Sigmoid colon (tissue), 4 donors: ENCODE data around the gene PLCD3.

Experiments
- EP300 ChIP-seq, 4 donors: sonication (generic); formaldehyde crosslinking; IDR thresholded peaks; one replicate each; pipeline ENCODE4 v1.6.1; 2017; ENCODE audit warnings: antibody characterized with exemption in 4 of 4
- POLR2A ChIP-seq, 2 donors: fragments of 450-650 bp; IDR thresholded peaks; one replicate each; pipeline ENCODE4 v1.6.1; 2016; ENCODE audit warnings: antibody characterized with exemption in 2 of 2, mild to moderate bottlenecking in 2 of 2, moderate library complexity in 2 of 2
- POLR2AphosphoS5 ChIP-seq, 4 donors: sonication (generic); formaldehyde crosslinking; IDR thresholded peaks; one replicate each; pipeline ENCODE4 v1.6.1; 2017; ENCODE audit warnings: antibody characterized with exemption in 4 of 4
- TF ChIP-seq, protein P1 (sequence below), 4 experiments: fragments of 450-650 bp in 3 of 4; fragments of 200-600 bp in 1 of 4; IDR thresholded peaks; one replicate each; pipeline ENCODE4 v1.5.1; 2016 to 2019; ENCODE audit warnings: antibody characterized with exemption in 4 of 4, mild to moderate bottlenecking in 3 of 4, moderate library complexity in 2 of 4

DNA sequence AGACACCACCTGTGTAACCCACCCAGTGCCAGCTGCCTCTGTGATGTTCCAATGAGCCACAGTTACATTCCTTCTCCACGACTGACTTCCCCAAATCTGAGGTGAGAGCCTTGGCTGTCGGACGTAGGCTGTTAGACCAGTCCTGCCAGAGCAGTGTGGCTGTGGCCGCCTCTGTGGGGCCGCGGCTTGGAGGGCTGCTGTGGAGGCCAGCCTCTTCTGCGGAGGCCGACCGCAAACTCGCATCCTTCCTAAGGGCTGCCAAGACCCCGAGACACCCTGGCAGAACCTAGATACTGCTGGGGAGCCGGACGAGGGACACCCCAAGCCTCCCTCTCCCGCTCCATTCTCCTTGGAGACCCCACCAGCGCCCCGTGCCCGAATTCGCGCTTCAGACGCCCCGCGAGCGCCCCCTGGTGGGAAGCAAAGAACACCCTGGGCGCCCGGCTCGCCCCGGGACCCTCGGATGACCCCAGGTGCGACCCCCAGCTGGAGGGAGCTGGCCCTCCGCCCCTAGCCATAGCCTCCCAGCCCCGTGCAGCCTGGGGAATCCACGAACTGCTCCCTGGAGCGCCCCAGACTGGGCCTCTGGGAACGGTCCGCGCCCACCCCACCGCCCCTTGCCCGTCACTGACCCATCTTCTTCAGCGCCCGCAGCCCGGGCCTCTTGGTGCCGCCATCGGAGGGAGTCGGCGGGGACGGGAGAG is 547 bp downstream of the PLCD3 start:
- TF ChIP-seq, protein P1, sequence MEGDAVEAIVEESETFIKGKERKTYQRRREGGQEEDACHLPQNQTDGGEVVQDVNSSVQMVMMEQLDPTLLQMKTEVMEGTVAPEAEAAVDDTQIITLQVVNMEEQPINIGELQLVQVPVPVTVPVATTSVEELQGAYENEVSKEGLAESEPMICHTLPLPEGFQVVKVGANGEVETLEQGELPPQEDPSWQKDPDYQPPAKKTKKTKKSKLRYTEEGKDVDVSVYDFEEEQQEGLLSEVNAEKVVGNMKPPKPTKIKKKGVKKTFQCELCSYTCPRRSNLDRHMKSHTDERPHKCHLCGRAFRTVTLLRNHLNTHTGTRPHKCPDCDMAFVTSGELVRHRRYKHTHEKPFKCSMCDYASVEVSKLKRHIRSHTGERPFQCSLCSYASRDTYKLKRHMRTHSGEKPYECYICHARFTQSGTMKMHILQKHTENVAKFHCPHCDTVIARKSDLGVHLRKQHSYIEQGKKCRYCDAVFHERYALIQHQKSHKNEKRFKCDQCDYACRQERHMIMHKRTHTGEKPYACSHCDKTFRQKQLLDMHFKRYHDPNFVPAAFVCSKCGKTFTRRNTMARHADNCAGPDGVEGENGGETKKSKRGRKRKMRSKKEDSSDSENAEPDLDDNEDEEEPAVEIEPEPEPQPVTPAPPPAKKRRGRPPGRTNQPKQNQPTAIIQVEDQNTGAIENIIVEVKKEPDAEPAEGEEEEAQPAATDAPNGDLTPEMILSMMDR (IDR thresholded peaks at IDR 0.05) = peak; percentile 87 to 98 (median 95)
- TF ChIP-seq POLR2A (IDR thresholded peaks at IDR 0.05) (no peak), EP300 (IDR thresholded peaks at IDR 0.05) (no peak), POLR2AphosphoS5 (IDR thresholded peaks at IDR 0.05) (no peak)
